Activated CD8-positive, alpha-beta T cell treated with anti-CD3 and anti-CD28 coated beads for 36 hours (primary cell): ENCODE results near the gene GLTP. TPM values are rescaled to one million over a fixed set of nuclear protein-coding genes. Genes with fewer than 3 reads are reported as not detected.

Experiments
- ATAC-seq: fragments of 200-7000 bp; cut with Tn5 transposase; one replicate; pipeline ENCODE4 v1.10.0; 2021; ENCODE audit warnings: mild to moderate bottlenecking, moderate library complexity
- CTCF ChIA-PET: fragments of 350-600 bp; sonication (Branson Sonifier 250); formaldehyde crosslinking; loops from one replicate; lab custom pipeline; 2021; ENCODE audit warnings: antibody characterized with exemption; lab: Charles Lee
- POLR2A ChIA-PET: fragments of 350-600 bp; sonication (Branson Sonifier 250); formaldehyde crosslinking; loops from one replicate; lab custom pipeline; 2021; ENCODE audit warnings: antibody characterized with exemption; lab: Charles Lee
- DNase-seq: peaks from one replicate; pipeline ENCODE4 v3.0.0-alpha.2; 2020
- H3K27ac Mint-ChIP-seq: one replicate; pipeline ENCODE4 v1.8.0; 2021; ENCODE audit warnings: mild to moderate bottlenecking, mixed read lengths
- H3K27me3 Mint-ChIP-seq: one replicate; pipeline ENCODE4 v1.8.0; 2021; ENCODE audit warnings: mixed read lengths
- H3K36me3 Mint-ChIP-seq: one replicate; pipeline ENCODE4 v1.8.0; 2021; ENCODE audit warnings: low read depth, mixed read lengths
- H3K4me1 Mint-ChIP-seq: one replicate; pipeline ENCODE4 v1.8.0; 2021; ENCODE audit warnings: low read depth, mixed read lengths
- H3K4me3 Mint-ChIP-seq: one replicate; pipeline ENCODE4 v1.8.0; 2021; ENCODE audit warnings: mild to moderate bottlenecking, moderate library complexity, mixed read lengths
- H3K9me3 Mint-ChIP-seq: one replicate; pipeline ENCODE4 v1.8.0; 2021; ENCODE audit warnings: mixed read lengths
- intact Hi-C: fragments of 100-400 bp; cut with micrococcal nuclease; formaldehyde crosslinking; loops from one replicate; pipeline ENCODE4 v1.10.0; 2022
- total RNA-seq, 2 experiments: library from RNA; stranded (reverse); gene quantifications; one replicate each; pipeline ENCODE4 v1.2.3, GENCODE V29; 2021
- TF ChIP-seq, protein P1 (sequence below): fragments of 200-600 bp; IDR thresholded peaks from one replicate; pipeline ENCODE4 v1.8.0; 2022; ENCODE audit warnings: antibody characterized with exemption, mild to moderate bottlenecking

GLTP gene
- total RNA-seq, 2 experiments from 2014 or later, result 19.9 to 21.2 TPM

DNA sequence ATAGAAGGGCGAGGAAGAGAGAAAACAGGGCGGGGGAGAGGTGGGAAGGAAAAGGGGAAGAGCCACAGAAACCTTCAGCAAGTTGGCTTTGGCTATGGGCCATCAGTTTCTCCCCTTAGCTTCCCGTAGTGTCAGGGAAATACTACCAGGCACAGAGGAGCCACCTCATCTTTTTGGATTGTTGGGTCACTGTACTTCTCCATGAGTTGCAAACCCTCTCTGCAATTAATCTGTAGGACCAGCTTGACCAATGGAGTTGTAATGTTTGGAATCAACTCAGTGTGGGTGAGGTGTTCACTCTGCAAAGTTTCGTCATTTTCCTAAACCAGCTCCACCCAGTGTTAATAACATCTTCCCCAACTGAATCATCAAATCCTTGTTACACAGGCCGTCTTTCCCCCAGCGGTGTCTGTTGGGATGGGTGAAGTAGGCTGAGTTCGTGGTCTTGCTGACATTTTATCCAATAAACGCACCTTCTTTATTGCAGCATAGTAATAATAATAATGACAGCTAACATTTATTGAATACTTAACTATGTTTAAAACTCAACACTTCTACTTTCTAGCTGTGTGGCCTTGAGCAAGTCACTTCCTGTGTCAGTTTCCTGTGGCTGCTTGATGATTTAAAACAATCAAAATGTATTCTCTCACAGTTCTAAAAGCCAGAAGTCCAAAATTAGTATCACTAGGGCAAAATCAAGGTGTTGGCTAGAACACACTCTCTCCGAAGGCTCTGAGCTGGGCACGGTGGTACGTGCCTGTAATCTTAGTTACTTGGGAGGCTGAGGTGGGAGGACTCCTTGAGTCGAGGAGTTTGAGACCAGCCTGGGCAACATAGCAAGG is 8.1 kb upstream of the GLTP start:
- H3K4me1 Mint-ChIP-seq, result peaks cover 36% of the 10 kb centered on the region
- H3K36me3 Mint-ChIP-seq, result no peaks in the 10 kb centered on the region
- TF ChIP-seq, protein P1, sequence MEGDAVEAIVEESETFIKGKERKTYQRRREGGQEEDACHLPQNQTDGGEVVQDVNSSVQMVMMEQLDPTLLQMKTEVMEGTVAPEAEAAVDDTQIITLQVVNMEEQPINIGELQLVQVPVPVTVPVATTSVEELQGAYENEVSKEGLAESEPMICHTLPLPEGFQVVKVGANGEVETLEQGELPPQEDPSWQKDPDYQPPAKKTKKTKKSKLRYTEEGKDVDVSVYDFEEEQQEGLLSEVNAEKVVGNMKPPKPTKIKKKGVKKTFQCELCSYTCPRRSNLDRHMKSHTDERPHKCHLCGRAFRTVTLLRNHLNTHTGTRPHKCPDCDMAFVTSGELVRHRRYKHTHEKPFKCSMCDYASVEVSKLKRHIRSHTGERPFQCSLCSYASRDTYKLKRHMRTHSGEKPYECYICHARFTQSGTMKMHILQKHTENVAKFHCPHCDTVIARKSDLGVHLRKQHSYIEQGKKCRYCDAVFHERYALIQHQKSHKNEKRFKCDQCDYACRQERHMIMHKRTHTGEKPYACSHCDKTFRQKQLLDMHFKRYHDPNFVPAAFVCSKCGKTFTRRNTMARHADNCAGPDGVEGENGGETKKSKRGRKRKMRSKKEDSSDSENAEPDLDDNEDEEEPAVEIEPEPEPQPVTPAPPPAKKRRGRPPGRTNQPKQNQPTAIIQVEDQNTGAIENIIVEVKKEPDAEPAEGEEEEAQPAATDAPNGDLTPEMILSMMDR, result no peak
- DNase-seq (peak; percentile 44), ATAC-seq (peak; percentile 71)
- no peaks in the 10 kb centered on the region for H3K9me3 Mint-ChIP-seq
- no peaks in the 10 kb centered on the region for H3K27me3 Mint-ChIP-seq
- peak overlapping the region; percentile 46 for H3K4me3 Mint-ChIP-seq
- CTCF ChIA-PET, result interaction anchor here (0.8 to 2.6 kb wide), 6 partner anchors 9 to 83 kb away, joined by 3 to 11 read pairs (median 6); partner anchors contain the start of gene TCHP
- POLR2A ChIA-PET, result interaction anchor here (1.4 to 3.0 kb wide), 2 partner anchors 12 to 16 kb away, joined by 7 to 19 read pairs; partner anchors contain the start of gene TCHP
- H3K27ac Mint-ChIP-seq, result peak overlapping the region; percentile 90
- intact Hi-C loops, result no loop called here

DNA sequence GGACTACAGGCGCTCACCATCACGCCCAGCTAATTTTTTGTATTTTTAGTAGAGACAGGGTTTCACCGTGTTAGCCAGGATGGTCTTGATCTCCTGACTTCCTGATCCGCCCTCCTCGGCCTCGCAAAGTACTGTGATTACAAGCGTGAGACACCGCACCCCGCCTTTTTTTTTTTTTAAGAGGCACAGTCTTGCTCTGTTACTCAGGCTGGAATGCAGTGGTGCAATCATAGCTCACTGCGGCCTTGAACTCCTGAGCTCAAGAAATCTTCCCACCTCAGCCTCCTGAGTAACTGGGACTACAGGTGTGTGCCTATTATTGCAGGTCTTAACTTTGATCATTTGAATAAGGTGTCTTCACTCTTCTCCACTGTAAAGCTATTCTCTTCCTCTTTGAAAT is 5.3 kb upstream of the GLTP start:
- Mint-ChIP-seq H3K36me3 (no peaks in the 10 kb centered on the region), H3K4me1 (peaks cover 31% of the 10 kb centered on the region), H3K4me3 (no peak overlapping the region), H3K9me3 (no peaks in the 10 kb centered on the region), H3K27ac (no peak overlapping the region), H3K27me3 (no peaks in the 10 kb centered on the region)
- ChIA-PET CTCF (interaction anchor here (0.6 to 1.7 kb wide), 3 partner anchors 40 to 81 kb away, joined by 3 to 5 read pairs (median 4); no protein-coding TSS in a partner anchor), POLR2A (no interaction called here)
- DNase-seq (no peak), ATAC-seq (no peak)
- TF ChIP-seq, protein P1, result no peak
- intact Hi-C loops, result no loop called here

DNA sequence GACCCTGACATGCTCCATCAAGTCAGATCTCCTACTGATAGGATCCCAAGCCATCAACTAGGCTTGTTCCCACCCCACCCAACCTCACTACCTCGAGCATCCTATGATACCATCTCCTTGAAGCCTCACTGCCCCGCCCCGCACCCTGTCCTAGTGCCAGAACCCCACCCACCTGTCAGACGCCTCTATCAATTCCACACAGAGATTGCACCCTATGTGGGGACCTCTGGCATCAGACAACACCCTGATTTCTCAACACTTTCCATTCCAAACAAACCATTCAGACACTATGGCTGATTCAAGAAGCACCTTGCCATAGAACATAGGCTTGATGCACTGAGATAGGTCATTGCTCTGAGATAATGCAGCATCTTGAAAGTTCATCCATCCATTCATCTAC is 3.1 kb upstream of the GLTP start:
- Mint-ChIP-seq H3K9me3 (no peaks in the 10 kb centered on the region), H3K27me3 (no peaks in the 10 kb centered on the region), H3K27ac (no peak overlapping the region), H3K4me1 (peaks cover 31% of the 10 kb centered on the region), H3K36me3 (no peaks in the 10 kb centered on the region), H3K4me3 (no peak overlapping the region)
- TF ChIP-seq, protein P1, result no peak
- POLR2A ChIA-PET, result interaction anchor here (0.9 kb wide), 1 partner anchor 29 kb away, joined by 4 read pairs; no protein-coding TSS in a partner anchor
- no peak for DNase-seq
- no peak for ATAC-seq
- CTCF ChIA-PET, result interaction anchor here (1.1 to 2.9 kb wide), 2 partner anchors 39 to 78 kb away, joined by 3 to 10 read pairs; no protein-coding TSS in a partner anchor
- intact Hi-C loops, result no loop called here

DNA sequence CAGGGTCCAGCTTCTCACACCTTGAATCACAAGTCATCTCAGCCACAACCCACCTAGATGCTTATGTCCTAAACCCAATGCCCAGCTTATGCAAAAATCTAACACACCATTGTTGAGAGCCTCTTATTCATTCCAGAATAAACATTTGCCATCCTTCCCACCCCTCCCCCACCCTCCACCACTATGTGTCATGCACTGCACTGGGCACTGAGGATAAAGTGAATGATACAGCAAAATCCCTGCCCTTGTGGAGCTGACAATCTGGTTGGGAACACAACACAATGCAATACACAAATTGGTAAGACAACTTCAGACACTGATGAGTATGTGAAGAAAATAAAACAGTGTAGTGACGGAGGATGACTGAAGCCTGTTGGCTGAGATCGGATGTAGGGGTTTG is 1.4 kb upstream of the GLTP start:
- Mint-ChIP-seq H3K9me3 (no peaks in the 10 kb centered on the region), H3K4me3 (peak overlapping the region; percentile 73), H3K27ac (no peak overlapping the region), H3K4me1 (peaks cover 30% of the 10 kb centered on the region), H3K36me3 (no peaks in the 10 kb centered on the region), H3K27me3 (no peaks in the 10 kb centered on the region)
- no peak for DNase-seq
- intact Hi-C loops, result loop anchor here (2.0 kb wide), 1 partner anchor 77 kb away; no protein-coding TSS in a partner anchor
- no peak for ATAC-seq
- CTCF ChIA-PET, result interaction anchor here (1.0 to 2.9 kb wide), 2 partner anchors 37 to 76 kb away, joined by 3 to 10 read pairs; no protein-coding TSS in a partner anchor
- TF ChIP-seq, protein P1, result no peak
- POLR2A ChIA-PET, result interaction anchor here (1.6 kb wide), 1 partner anchor 18 kb away, joined by 10 read pairs; the partner anchor contains the start of gene TCHP
